Neural crest cell (in vitro differentiated cells): ENCODE data around the gene DIP2A. TPM values are rescaled to one million over a fixed set of nuclear protein-coding genes. Genes with fewer than 3 reads are reported as not detected.
A peak's percentile ranks its signal among the peaks of the same experiment; 100 is the strongest.

Experiments used
- DNase-seq: peaks from one replicate; pipeline ENCODE4 v3.0.0; 2021; ENCODE audit warnings: low read depth, mixed read lengths, low spot score
- H3K27ac Mint-ChIP-seq: one replicate; pipeline ENCODE4 v1.8.0; 2021; ENCODE audit warnings: mild to moderate bottlenecking, mixed read lengths; ENCODE audit not compliant: unreplicated experiment
- H3K27me3 Mint-ChIP-seq: 2 replicates; pipeline ENCODE4 v1.8.0; 2021; ENCODE audit warnings: low read depth, mild to moderate bottlenecking, mixed read lengths
- H3K36me3 Mint-ChIP-seq: 2 replicates; pipeline ENCODE4 v1.8.0; 2021; ENCODE audit warnings: low read depth, mild to moderate bottlenecking, mixed read lengths
- H3K4me1 Mint-ChIP-seq: 2 replicates; pipeline ENCODE4 v1.8.0; 2021; ENCODE audit warnings: mixed read lengths
- H3K4me3 Mint-ChIP-seq: one replicate; pipeline ENCODE4 v1.8.0; 2021; ENCODE audit warnings: mild to moderate bottlenecking, mixed read lengths
- H3K9me3 Mint-ChIP-seq: 2 replicates; pipeline ENCODE4 v1.8.0; 2021; ENCODE audit warnings: mixed read lengths
- total RNA-seq: library from RNA; stranded (reverse); gene quantifications from 2 replicates; pipeline ENCODE4 v1.2.1, GENCODE V29; 2021
- TF ChIP-seq, protein P1 (sequence below): fragments of 200-600 bp; sonication (generic); conservative IDR thresholded peaks from 2 replicates; pipeline ENCODE4 v1.5.0; 2021; ENCODE audit warnings: antibody characterized with exemption, mild to moderate bottlenecking

The DIP2A gene
- total RNA-seq, 1 donor from 2014 or later = 57.8 TPM

DNA sequence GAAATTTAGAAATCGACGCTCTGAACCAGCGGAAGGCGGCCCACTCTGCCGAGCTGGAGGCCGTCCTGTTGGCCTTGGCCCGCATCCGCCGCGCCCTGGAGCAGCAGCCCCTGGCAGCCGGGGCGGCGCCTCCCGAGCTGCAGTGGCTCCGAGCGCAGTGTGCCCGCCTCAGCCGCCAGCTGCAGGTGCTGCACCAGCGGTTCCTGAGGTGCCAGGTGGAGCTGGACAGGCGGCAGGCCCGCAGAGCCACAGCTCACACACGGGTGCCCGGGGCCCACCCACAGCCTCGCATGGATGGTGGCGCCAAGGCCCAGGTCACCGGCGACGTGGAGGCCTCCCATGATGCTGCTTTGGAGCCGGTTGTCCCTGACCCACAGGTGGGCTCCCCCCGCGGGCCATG, 47.0 kb upstream of the DIP2A start:
- Mint-ChIP-seq H3K27me3 (no peaks in the 10 kb centered on the region), H3K4me3 (no peak overlapping the region), H3K4me1 (peaks cover 5% of the 10 kb centered on the region), H3K36me3 (peaks cover 8% of the 10 kb centered on the region), H3K27ac (no peak overlapping the region), H3K9me3 (no peaks in the 10 kb centered on the region)
- DNase-seq = no peak
- TF ChIP-seq, protein P1, sequence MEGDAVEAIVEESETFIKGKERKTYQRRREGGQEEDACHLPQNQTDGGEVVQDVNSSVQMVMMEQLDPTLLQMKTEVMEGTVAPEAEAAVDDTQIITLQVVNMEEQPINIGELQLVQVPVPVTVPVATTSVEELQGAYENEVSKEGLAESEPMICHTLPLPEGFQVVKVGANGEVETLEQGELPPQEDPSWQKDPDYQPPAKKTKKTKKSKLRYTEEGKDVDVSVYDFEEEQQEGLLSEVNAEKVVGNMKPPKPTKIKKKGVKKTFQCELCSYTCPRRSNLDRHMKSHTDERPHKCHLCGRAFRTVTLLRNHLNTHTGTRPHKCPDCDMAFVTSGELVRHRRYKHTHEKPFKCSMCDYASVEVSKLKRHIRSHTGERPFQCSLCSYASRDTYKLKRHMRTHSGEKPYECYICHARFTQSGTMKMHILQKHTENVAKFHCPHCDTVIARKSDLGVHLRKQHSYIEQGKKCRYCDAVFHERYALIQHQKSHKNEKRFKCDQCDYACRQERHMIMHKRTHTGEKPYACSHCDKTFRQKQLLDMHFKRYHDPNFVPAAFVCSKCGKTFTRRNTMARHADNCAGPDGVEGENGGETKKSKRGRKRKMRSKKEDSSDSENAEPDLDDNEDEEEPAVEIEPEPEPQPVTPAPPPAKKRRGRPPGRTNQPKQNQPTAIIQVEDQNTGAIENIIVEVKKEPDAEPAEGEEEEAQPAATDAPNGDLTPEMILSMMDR = no peak

DNA sequence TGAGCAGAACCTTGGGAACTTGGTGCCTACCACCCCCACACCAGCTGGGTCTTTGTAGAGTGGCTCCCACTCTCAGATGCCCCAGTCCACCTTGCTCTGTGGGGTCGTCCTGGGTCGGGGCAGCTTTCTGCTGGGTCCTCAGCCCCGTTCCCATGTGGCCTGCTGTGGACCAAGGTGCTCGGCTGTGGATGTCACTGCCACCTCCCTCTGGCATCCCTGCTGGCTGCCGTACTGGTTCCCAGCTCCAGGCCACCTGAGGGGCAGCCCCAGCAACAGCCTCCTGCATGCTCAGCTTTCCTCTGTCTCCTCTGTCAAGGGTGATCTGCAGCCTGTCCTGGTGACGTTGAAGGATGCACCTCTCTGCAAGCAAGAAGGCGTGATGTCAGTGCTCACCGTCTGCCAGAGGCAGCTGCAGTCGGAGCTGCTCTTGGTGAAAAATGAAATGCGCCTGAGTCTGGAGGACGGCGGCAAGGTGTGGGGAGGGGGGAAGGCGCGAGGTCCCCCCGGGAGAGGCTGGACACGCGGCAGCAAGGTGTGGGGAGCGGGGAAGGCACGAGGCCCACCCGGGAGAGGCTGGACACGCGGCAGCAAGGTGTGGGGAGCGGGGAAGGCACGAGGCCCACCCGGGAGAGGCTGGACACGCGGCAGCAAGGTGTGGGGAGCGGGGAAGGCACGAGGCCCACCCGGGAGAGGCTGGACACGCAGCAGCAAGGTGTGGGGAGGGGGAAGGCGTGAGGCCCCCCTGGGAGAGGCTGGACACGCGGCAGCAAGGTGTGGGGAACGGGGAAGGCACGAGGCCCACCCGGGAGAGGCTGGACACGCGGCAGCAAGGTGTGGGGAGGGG, 45.9 kb upstream of the DIP2A start:
- H3K36me3 Mint-ChIP-seq = peaks cover 6% of the 10 kb centered on the region
- no peaks in the 10 kb centered on the region for H3K9me3 Mint-ChIP-seq
- TF ChIP-seq, protein P1 = no peak
- peak overlapping the region; percentile 63 for H3K27ac Mint-ChIP-seq
- DNase-seq = no peak
- H3K4me3 Mint-ChIP-seq = no peak overlapping the region
- no peaks in the 10 kb centered on the region for H3K27me3 Mint-ChIP-seq
- H3K4me1 Mint-ChIP-seq = peaks cover 5% of the 10 kb centered on the region

DNA sequence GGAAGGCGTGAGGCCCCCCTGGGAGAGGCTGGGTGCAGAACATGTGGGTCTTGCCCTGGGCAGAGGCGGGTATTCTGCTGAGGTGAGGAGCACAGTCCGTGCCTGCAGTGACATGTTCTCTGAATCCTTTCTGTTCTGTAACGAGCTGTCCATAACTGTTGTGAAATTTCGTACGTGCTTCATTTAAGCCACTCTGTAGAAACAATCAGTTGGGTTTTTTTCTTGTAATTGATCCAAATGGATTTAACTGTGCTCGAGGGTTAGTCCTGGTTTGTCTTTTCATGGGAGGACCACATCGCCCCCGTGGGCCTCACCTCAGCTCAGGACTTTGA, 45.4 kb upstream of the DIP2A start:
- Mint-ChIP-seq H3K4me3 (no peak overlapping the region), H3K27me3 (no peaks in the 10 kb centered on the region), H3K36me3 (peaks cover 6% of the 10 kb centered on the region), H3K4me1 (peaks cover 5% of the 10 kb centered on the region), H3K9me3 (no peaks in the 10 kb centered on the region), H3K27ac (no peak overlapping the region)
- TF ChIP-seq, protein P1 = no peak
- no peak for DNase-seq

DNA sequence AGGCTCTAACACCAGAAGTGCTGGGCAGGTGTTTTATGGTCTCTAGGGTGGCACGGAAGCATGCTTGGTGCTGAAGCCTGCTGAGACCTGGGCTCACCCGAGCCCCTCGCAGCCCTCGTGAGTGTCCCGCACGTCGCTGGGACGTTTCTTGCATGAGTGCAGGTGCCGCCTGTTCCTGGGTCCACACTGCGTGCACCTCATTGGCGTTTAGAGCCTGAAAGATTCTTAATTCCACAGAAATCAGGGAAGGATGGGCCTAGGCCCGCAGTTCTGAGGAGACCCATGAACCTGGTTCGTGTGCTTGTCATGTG, 43.8 kb upstream of the DIP2A start:
- Mint-ChIP-seq H3K4me1 (peaks cover 5% of the 10 kb centered on the region), H3K4me3 (no peak overlapping the region), H3K27ac (peak overlapping the region; percentile 19), H3K9me3 (no peaks in the 10 kb centered on the region), H3K36me3 (peaks cover 6% of the 10 kb centered on the region), H3K27me3 (no peaks in the 10 kb centered on the region)
- no peak for DNase-seq
- TF ChIP-seq, protein P1 = no peak

DNA sequence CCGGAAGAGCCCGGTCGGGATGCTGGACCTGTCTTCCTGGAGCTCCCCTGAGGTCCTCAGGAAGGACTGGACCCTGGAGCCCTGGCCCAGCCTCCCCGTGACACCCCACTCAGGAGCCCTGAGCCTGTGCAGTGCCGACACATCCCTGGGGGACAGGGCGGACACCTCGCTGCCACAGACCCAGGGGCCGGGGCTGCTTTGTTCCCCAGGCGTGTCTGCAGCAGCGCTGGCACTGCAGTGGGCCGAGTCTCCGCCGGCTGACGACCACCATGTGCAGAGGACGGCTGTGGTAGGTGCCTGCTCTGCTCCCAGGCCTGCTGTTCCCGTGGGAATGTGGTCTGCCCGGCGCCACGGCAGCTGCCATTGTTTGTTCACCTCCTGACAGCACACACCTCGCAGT, 42.1 kb upstream of the DIP2A start:
- Mint-ChIP-seq H3K27me3 (no peaks in the 10 kb centered on the region), H3K4me1 (no peaks in the 10 kb centered on the region), H3K9me3 (no peaks in the 10 kb centered on the region), H3K4me3 (no peak overlapping the region), H3K36me3 (peaks cover 10% of the 10 kb centered on the region), H3K27ac (no peak overlapping the region)
- no peak for DNase-seq
- TF ChIP-seq, protein P1 = no peak
